Thymus (tissue), 11 donors: ENCODE measurements around the gene CAV3. TPM values are rescaled to one million over a fixed set of nuclear protein-coding genes. Genes with fewer than 3 reads are reported as not detected.

Experiments
- DNase-seq, 9 donors: peaks; one replicate each; pipeline ENCODE4 v3.0.0-alpha.2; 2013; ENCODE audit warnings: low spot score in 9 of 9, low read depth in 6 of 9, missing footprints in 1 of 9
- H3K27ac ChIP-seq, 2 donors: one replicate each; pipeline ENCODE4 v1.5.1; 2013; ENCODE audit warnings: control low read depth in 1 of 2, low read depth in 1 of 2, low read length in 1 of 2, mild to moderate bottlenecking in 1 of 2, moderate library complexity in 1 of 2
- H3K27me3 ChIP-seq, 2 donors: one replicate each; pipeline ENCODE4 v1.5.1; 2013; ENCODE audit warnings: low read length in 1 of 2; ENCODE audit not compliant: control insufficient read depth in 2 of 2, insufficient read depth in 1 of 2
- H3K36me3 ChIP-seq, 2 donors: one replicate each; pipeline ENCODE4 v1.5.1; 2013; ENCODE audit warnings: low read length in 1 of 2, mild to moderate bottlenecking in 1 of 2, moderate library complexity in 1 of 2; ENCODE audit not compliant: control insufficient read depth in 2 of 2, insufficient read depth in 2 of 2
- H3K4me1 ChIP-seq, 2 donors: one replicate each; pipeline ENCODE4 v1.5.1; 2013; ENCODE audit warnings: low read length in 2 of 2; ENCODE audit not compliant: control insufficient read depth in 2 of 2, insufficient read depth in 2 of 2
- H3K4me3 ChIP-seq, 2 donors: one replicate each; pipeline ENCODE4 v1.5.1; 2013; ENCODE audit warnings: low read length in 2 of 2, control low read depth in 1 of 2, mild to moderate bottlenecking in 1 of 2
- H3K9me3 ChIP-seq, 2 donors: one replicate each; pipeline ENCODE4 v1.5.1; 2013; ENCODE audit warnings: low read length in 1 of 2, mild to moderate bottlenecking in 1 of 2; ENCODE audit not compliant: control insufficient read depth in 2 of 2, insufficient read depth in 1 of 2
- WGBS: extraction: QIAGEN DNeasy Blood & Tissue Kit; methylation state at CpG from one replicate; pipeline ENCODE4 v1.1.7; 2013; 5-methylcytosine and 5-hydroxymethylcytosine counted together
- polyA plus RNA-seq: library from polyadenylated mRNA; stranded (reverse); fragments of 200-250 nt; gene quantifications from one replicate; pipeline ENCODE4 v1.2.3, GENCODE V29; 2013
- total RNA-seq: library from RNA; stranded (reverse); fragments of 120-200 nt; gene quantifications from one replicate; pipeline ENCODE4 v1.2.4, GENCODE V29; 2013
- donor health status: healthy.

The CAV3 gene
- total and polyA plus RNA-seq, 2 donors = 0.38 to 1.2 TPM

DNA sequence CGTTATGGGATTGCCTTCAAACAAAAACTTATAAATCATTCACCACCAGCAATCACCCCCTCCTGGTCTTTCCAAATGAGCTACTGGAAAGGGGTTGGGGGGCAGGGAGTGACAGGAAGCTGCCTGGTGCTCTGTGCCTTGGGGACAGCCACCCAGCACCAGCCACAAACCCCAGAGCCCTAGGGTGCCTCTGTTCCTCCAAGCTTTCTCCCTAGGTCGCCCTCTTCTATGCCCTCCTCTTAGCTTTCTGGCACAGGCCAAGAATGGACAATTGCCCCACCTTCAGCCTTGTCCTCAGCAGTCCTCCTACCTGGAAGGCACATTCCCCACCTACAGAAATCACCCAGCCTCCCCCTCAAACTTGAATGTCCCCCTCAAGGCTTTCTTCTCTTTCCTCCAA is 32.5 kb downstream of the CAV3 start:
- peaks cover 2 to 12% of the 10 kb centered on the region in 2 donors for H3K4me1 ChIP-seq
- 87% methylated on average over 2 of the region's 2 CpGs for WGBS
- DNase-seq = no peak
- no peaks in the 10 kb centered on the region for H3K9me3 ChIP-seq
- no peak overlapping the region for H3K27ac ChIP-seq
- no peak overlapping the region for H3K4me3 ChIP-seq
- H3K27me3 ChIP-seq = peaks cover 22 to 47% of the 10 kb centered on the region in 2 donors
- no peaks in the 10 kb centered on the region for H3K36me3 ChIP-seq

DNA sequence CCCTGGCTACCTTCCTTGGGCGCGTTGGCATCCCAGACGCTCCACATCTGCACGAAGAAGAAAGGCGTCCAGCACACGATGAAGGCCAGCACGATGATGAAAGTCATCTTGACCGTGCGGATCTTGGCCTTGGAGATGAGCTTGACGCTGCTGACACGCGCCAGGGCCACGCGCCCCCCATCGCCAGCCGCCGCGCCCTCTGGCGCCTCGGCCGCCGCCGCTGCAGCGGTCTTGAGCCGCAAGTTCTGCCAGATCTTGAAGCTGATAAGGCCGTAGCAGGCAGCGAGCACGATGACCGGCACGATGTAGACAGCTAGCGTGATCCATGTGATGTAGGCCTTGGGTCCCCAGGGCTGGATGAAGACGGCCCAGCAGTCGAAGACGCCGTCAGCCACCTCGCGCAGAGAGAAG is 33.7 kb downstream of the CAV3 start:
- Histone ChIP-seq H3K4me1 (peaks cover 2 to 12% of the 10 kb centered on the region in 2 donors), H3K36me3 (no peaks in the 10 kb centered on the region), H3K9me3 (no peaks in the 10 kb centered on the region), H3K27me3 (peaks cover 22 to 47% of the 10 kb centered on the region in 2 donors), H3K4me3 (no peak overlapping the region), H3K27ac (no peak overlapping the region)
- WGBS = 56% methylated on average over 37 of the region's 37 CpGs
- DNase-seq = no peak

DNA sequence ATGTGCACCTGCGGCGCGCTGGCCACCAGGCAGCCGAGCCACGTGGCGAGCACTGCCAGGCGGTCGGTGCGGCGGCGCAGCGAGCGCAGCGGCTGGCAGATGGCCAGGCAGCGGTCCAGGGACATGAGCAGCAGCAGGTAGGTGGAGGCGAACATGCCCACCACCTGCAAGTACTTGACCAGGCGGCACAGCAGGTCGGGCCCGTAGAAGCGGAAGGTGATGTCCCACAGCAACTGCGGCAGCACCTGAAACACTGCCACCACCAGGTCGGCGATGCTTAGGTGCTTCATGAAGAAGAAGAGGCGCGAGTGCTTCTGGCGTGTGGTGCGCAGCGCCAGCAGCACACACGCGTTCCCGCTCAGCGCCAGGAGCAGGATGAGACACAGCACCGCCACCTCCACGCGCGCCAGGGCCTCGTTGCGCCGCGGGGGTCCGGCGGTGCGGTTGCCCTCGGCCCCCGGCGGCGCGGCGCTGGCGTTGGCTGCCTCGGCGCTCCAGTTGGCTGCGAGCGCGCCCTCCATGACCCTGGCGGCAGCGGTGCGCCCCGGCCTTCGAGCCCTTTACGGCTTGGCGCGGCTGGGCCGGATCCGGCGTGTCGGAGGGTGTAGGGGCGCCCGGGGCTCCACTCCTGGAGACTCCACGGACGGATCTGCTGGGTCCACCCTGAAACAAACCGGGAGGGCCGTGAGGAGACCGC is 34.2 kb downstream of the CAV3 start:
- peaks cover 2 to 12% of the 10 kb centered on the region in 2 donors for H3K4me1 ChIP-seq
- 8% methylated on average over 74 of the region's 74 CpGs for WGBS
- peaks cover 22 to 47% of the 10 kb centered on the region in 2 donors for H3K27me3 ChIP-seq
- H3K27ac ChIP-seq = no peak overlapping the region
- H3K9me3 ChIP-seq = no peaks in the 10 kb centered on the region
- peak in 4 of 9 donors; percentile 9 to 39 (median 17) for DNase-seq
- H3K36me3 ChIP-seq = no peaks in the 10 kb centered on the region
- H3K4me3 ChIP-seq = peak overlapping the region in 1 of 2 donors; percentile 2

DNA sequence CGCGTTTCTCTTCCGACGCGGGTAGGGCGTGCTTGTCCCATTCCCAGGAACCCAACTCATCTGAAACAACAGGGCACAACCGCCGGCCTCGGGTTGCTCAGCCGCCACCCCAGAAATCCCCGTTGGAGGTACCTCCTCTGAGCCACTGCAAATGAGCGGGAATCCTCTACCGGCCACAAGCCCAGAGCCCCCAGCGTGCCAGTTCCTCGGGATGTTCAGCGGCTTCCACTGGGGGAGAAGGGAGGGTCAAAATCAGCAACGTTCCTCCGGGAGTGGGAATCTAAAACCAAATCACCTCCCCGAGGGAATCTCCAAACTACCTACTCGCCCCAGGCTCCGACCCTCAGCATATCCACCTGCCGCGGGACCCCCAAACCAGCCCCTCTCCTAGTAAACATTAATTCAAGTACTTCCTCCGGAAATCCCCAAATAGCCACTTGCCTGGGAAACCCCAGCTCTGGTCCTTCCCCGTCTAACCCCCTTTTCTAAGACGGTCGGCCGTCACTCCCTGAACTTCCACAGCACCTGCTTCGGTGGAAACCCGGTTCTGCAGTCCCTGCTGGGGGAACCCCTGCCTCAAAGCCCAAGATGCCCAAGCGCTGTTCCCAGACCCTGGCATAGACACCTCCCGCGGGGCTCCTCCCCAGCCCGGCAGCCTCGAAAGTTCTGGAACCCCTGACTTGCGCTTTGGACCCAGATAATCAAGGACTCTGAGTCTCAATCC is 34.9 kb downstream of the CAV3 start:
- peaks cover 22 to 47% of the 10 kb centered on the region in 2 donors for H3K27me3 ChIP-seq

DNA sequence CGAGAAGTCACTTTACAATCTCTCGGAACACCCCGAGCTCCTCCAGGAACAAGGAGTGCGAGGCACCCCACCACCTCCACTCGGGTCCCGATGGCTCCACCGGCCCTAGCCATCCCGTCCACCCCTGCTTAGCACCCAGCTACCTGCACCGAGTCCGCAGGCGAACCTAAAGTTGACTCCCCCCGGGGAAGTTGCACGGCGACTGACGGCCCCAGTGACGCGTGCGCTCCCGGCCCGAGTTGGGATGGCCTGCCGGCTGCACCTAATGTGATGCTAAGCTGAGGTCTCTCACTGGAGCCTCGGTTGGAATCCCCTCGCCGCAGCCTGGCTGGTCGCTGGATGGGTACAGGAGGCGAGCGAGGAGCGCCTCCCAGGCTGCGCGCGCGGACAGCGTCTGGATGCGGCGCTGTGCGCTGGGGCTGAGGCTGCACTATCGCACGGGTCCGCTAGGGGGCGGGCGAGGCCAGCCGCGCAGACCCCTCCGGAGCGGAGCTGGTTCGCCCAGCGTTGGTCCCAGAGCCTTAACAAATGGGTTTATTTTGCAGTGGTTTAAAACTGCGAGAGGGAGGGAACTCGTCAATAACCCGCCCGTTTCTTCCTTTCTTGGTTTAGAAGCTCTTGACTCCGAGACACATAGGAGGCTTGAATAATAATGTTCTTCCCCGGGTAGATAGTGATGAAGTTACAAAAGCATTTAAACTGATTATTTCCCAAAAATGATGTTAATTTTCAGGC is 35.7 kb downstream of the CAV3 start, which contains the start of gene OXTR:
OXTR (minus strand) TSS at position 526 of the 735 bp plus-strand sequence. CDS start 1,426 bp downstream, outside the sequence.
- peak in 8 of 9 donors; percentile 16 to 68 (median 32) for DNase-seq
- H3K27ac ChIP-seq = no peak within 1 kb of the TSS
- H3K27me3 ChIP-seq = peaks cover 22 to 46% of the 10 kb centered on the region in 2 donors
- no peaks in the 10 kb centered on the region for H3K9me3 ChIP-seq
- no peak within 1 kb of the TSS for H3K4me3 ChIP-seq
- H3K36me3 ChIP-seq = no peaks in the 10 kb centered on the region
- H3K4me1 ChIP-seq = peaks cover 2 to 12% of the 10 kb centered on the region in 2 donors
- 7% methylated on average over 53 of the region's 53 CpGs for WGBS

More for the DNA sequence above, 34.9 kb downstream of the CAV3 start:
- Histone ChIP-seq H3K27ac (no peak overlapping the region), H3K9me3 (no peaks in the 10 kb centered on the region), H3K36me3 (no peaks in the 10 kb centered on the region), H3K4me3 (no peak overlapping the region), H3K4me1 (peaks cover 2 to 12% of the 10 kb centered on the region in 2 donors)
- WGBS = 10% methylated on average over 36 of the region's 36 CpGs
- DNase-seq = peak in 1 of 9 donors; percentile 6

DNA sequence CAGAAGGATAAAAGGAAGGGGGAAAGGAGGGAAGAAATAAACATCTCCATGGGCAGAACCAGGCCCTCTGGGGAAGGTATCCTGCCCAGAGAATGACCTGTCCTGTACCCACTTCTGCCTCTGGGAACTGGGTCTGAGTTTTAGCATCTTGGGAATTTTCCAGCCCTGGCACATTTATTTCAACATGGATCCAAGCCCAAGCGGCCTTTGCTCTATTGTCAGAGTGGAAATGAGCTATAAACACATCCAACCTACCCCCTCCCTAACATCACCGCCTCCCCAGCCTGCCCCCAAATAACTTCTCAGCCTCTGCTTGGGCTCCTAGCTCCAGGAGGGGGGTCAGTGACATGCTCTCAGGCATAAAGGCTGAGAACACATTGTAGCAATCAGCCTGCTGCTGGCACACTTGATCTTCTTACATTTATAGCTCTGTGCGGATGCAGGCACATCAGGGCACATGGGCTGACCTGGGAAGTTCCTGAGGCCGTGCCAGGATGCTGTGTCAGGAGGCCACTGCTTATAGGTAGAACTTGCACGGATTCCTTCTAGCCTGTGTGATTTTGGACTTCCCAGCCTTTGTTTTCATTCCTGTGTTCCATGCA is 40.4 kb downstream of the CAV3 start:
- no peak overlapping the region for H3K27ac ChIP-seq
- no peaks in the 10 kb centered on the region for H3K36me3 ChIP-seq
- WGBS = 98% methylated on average over 5 of the region's 5 CpGs
- H3K27me3 ChIP-seq = peaks cover 5 to 18% of the 10 kb centered on the region in 2 donors
- no peaks in the 10 kb centered on the region for H3K9me3 ChIP-seq
- H3K4me3 ChIP-seq = no peak overlapping the region
- DNase-seq = no peak
- peaks cover 2 to 3% of the 10 kb centered on the region in 2 donors for H3K4me1 ChIP-seq

DNA sequence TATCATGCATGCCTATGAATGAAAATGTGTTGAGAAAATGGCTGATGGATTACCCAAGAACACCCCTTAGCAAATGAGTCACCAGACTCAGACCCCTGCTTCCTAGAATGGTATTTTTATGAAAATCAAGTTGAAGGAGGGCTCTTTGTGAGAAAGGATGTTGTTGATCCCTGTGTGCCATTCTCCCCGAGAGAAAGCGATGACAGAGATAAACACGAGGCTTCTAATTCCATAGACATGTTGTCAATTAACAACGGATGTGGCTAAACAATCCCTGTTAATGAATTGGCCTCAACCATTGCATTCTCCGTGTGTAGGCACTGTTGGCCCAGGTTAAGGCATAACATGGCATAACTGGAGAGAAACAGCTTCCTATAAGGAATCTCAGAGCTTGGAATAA is 41.6 kb downstream of the CAV3 start:
- WGBS = 92% methylated on average over 5 of the region's 5 CpGs
- H3K36me3 ChIP-seq = no peaks in the 10 kb centered on the region
- H3K9me3 ChIP-seq = no peaks in the 10 kb centered on the region
- H3K27me3 ChIP-seq = peaks cover 0 to 6% of the 10 kb centered on the region in 2 donors
- H3K27ac ChIP-seq = no peak overlapping the region
- H3K4me3 ChIP-seq = no peak overlapping the region
- H3K4me1 ChIP-seq = no peaks in the 10 kb centered on the region
- no peak for DNase-seq

DNA sequence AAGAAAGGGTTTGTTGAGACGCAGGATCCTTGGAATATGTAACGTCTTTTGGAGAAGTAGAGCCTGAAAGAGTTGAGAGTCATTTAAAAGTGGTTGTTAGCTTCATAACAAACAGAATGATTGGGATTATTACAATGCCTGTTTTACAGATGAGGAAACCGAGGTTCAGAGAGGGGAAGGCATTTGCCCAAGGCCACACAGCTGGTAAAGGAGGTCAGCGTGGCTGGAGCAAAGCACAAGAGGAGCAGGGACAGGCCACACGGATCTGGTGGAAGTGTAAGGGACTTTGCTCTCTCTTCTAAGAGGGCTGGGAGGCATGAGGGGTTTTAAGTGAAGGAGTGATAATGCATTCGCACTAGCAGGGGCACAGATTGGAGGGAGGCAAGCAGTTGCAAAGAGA is 42.0 kb downstream of the CAV3 start:
- H3K36me3 ChIP-seq = no peaks in the 10 kb centered on the region
- no peak overlapping the region for H3K4me3 ChIP-seq
- 96% methylated on average over 6 of the region's 6 CpGs for WGBS
- no peaks in the 10 kb centered on the region for H3K4me1 ChIP-seq
- no peak overlapping the region for H3K27ac ChIP-seq
- H3K27me3 ChIP-seq = peaks cover 0 to 2% of the 10 kb centered on the region in 2 donors
- no peaks in the 10 kb centered on the region for H3K9me3 ChIP-seq
- no peak for DNase-seq
